ENCODE measurements around the gene SPHK1. TPM values are rescaled to one million over a fixed set of nuclear protein-coding genes. Genes with fewer than 3 reads are reported as not detected.

The SPHK1 gene
- total RNA-seq, 2 experiments from 2014 or later: 0.28 to 0.78 TPM

GRCh38 chr17:76415786-76416185 is 31.4 kb downstream of the SPHK1 start:
- H3K4me1 ChIP-seq (ENCODE audit: insufficient read depth, low read length, poor library complexity, severe bottlenecking): peaks cover 65% of the 10 kb centered on the region
- no peak overlapping the region for H3K27ac ChIP-seq (ENCODE audit: low read depth, low read length, poor library complexity, severe bottlenecking)
- intact Hi-C loops (cut with micrococcal nuclease; ENCODE audit: unreplicated experiment): no loop called here
- ChIA-PET CTCF (ENCODE audit: unreplicated experiment) (interaction anchor here (0.7 kb wide), 1 partner anchor 18 kb away, joined by 3 read pairs; no protein-coding TSS in a partner anchor), POLR2A (interaction anchor here (0.9 kb wide), 1 partner anchor 12 kb away, joined by 5 read pairs; no protein-coding TSS in a partner anchor)
- no peaks in the 10 kb centered on the region for H3K9me3 ChIP-seq (ENCODE audit: low read length)
- H3K79me2 ChIP-seq (ENCODE audit: insufficient read depth, low read depth, low read length): peaks cover 75% of the 10 kb centered on the region
- BruUV-seq (replicated peaks): no TSS peak
- no peak for DNase-seq (ENCODE audit: low spot score)
- H4K20me1 ChIP-seq (ENCODE audit: insufficient read depth, low read length): no peaks in the 10 kb centered on the region
- H2AFZ ChIP-seq (ENCODE audit: low read length): no peak overlapping the region
- no peaks in the 10 kb centered on the region for H3K9me2 ChIP-seq (ENCODE audit: insufficient read depth, low read length)
- H3K4me3 ChIP-seq (ENCODE audit: low read depth, low read length, poor library complexity, severe bottlenecking): no peak overlapping the region
- TF ChIP-seq CTCF (conservative IDR thresholded peaks at IDR 0.05; ENCODE audit: low read length) (no peak), EZH2phosphoT487 (IDR thresholded peaks at IDR 0.05; ENCODE audit: borderline replicate concordance, low read depth, low read length) (no peak)
- no peak overlapping the region for H3K4me2 ChIP-seq (ENCODE audit: low read length)
- peaks cover 38% of the 10 kb centered on the region; the same call in 1 of the 2 replicates for H3K36me3 ChIP-seq (ENCODE audit: insufficient read depth, low read length)

- Histone ChIP-seq H4K20me1 (ENCODE audit: insufficient read depth, low read length) (no peaks in the 10 kb centered on the region), H3K9me3 (ENCODE audit: low read length) (no peaks in the 10 kb centered on the region), H3K9me2 (ENCODE audit: insufficient read depth, low read length) (no peaks in the 10 kb centered on the region), H3K4me2 (ENCODE audit: low read length) (0 out of 2 replicates have a peak overlapping the region, but pooled peaks have one; percentile 54), H2AFZ (ENCODE audit: low read length) (no peak overlapping the region), H3K36me3 (ENCODE audit: insufficient read depth, low read length) (peaks cover 36% of the 10 kb centered on the region; the same call in 1 of the 2 replicates), H3K27ac (ENCODE audit: low read depth, low read length, poor library complexity, severe bottlenecking) (peak overlapping the region; percentile 78), H3K4me3 (ENCODE audit: low read depth, low read length, poor library complexity, severe bottlenecking) (no peak overlapping the region), H3K79me2 (ENCODE audit: insufficient read depth, low read depth, low read length) (peaks cover 80% of the 10 kb centered on the region), H3K4me1 (ENCODE audit: insufficient read depth, low read length, poor library complexity, severe bottlenecking) (peaks cover 65% of the 10 kb centered on the region)
- no TSS peak for BruUV-seq (replicated peaks)
- CTCF ChIA-PET (ENCODE audit: unreplicated experiment): interaction anchor here (0.6 to 1.8 kb wide), 3 partner anchors 10 to 85 kb away, joined by 3 to 5 read pairs (median 4); no protein-coding TSS in a partner anchor
- POLR2A ChIA-PET: interaction anchor here (0.9 to 1.8 kb wide), 4 partner anchors 12 to 146 kb away, joined by 3 to 5 read pairs (median 4); no protein-coding TSS in a partner anchor
- no peak for TF ChIP-seq EZH2phosphoT487 (IDR thresholded peaks at IDR 0.05; ENCODE audit: borderline replicate concordance, low read depth, low read length)
- TF ChIP-seq CTCF (conservative IDR thresholded peaks at IDR 0.05; ENCODE audit: low read length): no peak
- intact Hi-C loops (cut with micrococcal nuclease; ENCODE audit: unreplicated experiment): no loop called here
- no peak for DNase-seq (ENCODE audit: low spot score)
These were observed 32.0 kb downstream of the SPHK1 start for GRCh38 chr17:76416457-76416856.

- H3K27ac ChIP-seq (ENCODE audit: low read depth, low read length, poor library complexity, severe bottlenecking): peak overlapping the region; percentile 78
- BruUV-seq (replicated peaks): no TSS peak
- DNase-seq (ENCODE audit: low spot score): no peak
- peaks cover 36% of the 10 kb centered on the region for H3K36me3 ChIP-seq (ENCODE audit: insufficient read depth, low read length)
- ChIA-PET CTCF (ENCODE audit: unreplicated experiment) (interaction anchor here (0.6 to 1.8 kb wide), 5 partner anchors 9 to 85 kb away, joined by 3 to 5 read pairs (median 4); partner anchors contain the start of gene UBE2O), POLR2A (interaction anchor here (0.9 to 1.8 kb wide), 6 partner anchors 11 to 146 kb away, joined by 3 to 5 read pairs (median 4); partner anchors contain the start of gene UBE2O)
- H3K4me3 ChIP-seq (ENCODE audit: low read depth, low read length, poor library complexity, severe bottlenecking): no peak overlapping the region
- H3K4me2 ChIP-seq (ENCODE audit: low read length): peak overlapping the region; percentile 54
- TF ChIP-seq EZH2phosphoT487 (IDR thresholded peaks at IDR 0.05; ENCODE audit: borderline replicate concordance, low read depth, low read length): no peak
- TF ChIP-seq CTCF (conservative IDR thresholded peaks at IDR 0.05; ENCODE audit: low read length): no peak
- peaks cover 69% of the 10 kb centered on the region for H3K4me1 ChIP-seq (ENCODE audit: insufficient read depth, low read length, poor library complexity, severe bottlenecking)
- no peaks in the 10 kb centered on the region for H3K9me3 ChIP-seq (ENCODE audit: low read length)
- no peaks in the 10 kb centered on the region for H4K20me1 ChIP-seq (ENCODE audit: insufficient read depth, low read length)
- no peaks in the 10 kb centered on the region for H3K9me2 ChIP-seq (ENCODE audit: insufficient read depth, low read length)
- intact Hi-C loops (cut with micrococcal nuclease; ENCODE audit: unreplicated experiment): no loop called here
- no peak overlapping the region for H2AFZ ChIP-seq (ENCODE audit: low read length)
- H3K79me2 ChIP-seq (ENCODE audit: insufficient read depth, low read depth, low read length): peaks cover 85% of the 10 kb centered on the region
These were observed 32.5 kb downstream of the SPHK1 start for GRCh38 chr17:76416899-76417298.
